Measurements from ENCODE around the gene USP1.

USP1 gene

DNA sequence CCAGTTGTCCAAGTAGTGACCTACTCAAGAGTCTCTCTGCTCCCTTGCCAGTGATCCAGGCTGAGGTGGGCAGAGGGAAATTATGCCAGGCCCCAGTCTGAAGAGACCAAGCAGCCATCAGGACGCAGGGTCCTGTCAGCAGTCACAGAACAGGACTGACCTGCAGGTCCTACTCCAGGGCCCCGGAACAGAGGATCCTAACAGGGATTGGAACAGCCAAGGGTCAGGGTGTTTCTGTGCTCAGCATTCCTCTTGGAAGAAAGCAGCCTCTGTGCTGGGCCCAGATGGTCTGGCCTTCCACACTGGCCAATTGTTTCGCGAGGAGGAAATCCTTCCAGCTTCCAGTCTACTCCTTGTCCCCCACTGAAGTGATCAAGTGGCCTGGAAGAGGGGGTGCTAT, 41.6 kb upstream of the USP1 start:
- DNase-seq (ENCODE audit: low read depth), result no peak
- TF ChIP-seq, protein P1, sequence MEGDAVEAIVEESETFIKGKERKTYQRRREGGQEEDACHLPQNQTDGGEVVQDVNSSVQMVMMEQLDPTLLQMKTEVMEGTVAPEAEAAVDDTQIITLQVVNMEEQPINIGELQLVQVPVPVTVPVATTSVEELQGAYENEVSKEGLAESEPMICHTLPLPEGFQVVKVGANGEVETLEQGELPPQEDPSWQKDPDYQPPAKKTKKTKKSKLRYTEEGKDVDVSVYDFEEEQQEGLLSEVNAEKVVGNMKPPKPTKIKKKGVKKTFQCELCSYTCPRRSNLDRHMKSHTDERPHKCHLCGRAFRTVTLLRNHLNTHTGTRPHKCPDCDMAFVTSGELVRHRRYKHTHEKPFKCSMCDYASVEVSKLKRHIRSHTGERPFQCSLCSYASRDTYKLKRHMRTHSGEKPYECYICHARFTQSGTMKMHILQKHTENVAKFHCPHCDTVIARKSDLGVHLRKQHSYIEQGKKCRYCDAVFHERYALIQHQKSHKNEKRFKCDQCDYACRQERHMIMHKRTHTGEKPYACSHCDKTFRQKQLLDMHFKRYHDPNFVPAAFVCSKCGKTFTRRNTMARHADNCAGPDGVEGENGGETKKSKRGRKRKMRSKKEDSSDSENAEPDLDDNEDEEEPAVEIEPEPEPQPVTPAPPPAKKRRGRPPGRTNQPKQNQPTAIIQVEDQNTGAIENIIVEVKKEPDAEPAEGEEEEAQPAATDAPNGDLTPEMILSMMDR (IDR thresholded peaks at IDR 0.05; ENCODE audit: insufficient read depth, low read depth, low read length, missing control alignments), result no peak
- H3K4me3 ChIP-seq (ENCODE audit: low read length), result no peak overlapping the region

DNA sequence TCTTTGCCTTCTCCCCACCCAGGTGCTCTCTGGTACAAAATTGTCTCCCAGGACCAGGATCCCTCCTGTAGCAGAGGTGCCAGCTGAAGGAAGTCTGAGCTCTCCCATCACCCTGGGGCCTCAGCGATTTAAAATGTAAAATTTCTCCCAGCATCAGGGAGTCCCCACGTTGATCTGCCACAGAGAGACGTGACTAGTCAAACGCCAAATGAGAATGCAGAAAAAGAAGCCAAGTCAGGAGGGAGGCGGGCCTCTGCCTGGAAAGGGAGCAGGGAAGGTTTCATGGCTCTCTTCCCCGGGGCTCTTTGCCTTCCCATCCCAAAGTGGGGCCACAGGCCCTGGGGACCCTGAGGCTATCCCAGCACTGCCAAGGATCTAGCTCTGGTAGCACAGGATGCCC, 40.0 kb upstream of the USP1 start:
- TF ChIP-seq, protein P1 (IDR thresholded peaks at IDR 0.05; ENCODE audit: insufficient read depth, low read depth, low read length, missing control alignments), result no peak
- no peak for DNase-seq (ENCODE audit: low read depth)
- no peak overlapping the region for H3K4me3 ChIP-seq (ENCODE audit: low read length)

DNA sequence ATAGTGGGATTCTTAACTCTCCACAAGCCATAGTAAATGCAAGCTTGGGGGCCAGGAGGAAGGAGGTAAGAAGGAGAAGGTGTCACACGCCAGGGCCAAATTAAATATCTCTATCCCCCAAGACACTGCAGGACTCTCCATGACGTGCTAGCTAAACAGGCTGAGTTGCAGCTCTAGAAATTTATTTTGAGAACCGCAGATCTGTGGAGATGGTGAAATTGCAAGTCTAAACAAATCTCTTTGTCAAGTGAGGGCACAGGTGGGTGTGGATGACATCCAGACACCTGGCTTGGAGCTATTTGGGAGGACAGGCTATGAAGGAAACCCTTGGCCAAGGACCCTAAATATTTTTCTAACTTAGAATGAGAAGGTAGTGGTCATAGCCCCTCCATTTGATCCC, 39.5 kb upstream of the USP1 start:
- TF ChIP-seq, protein P1 (IDR thresholded peaks at IDR 0.05; ENCODE audit: insufficient read depth, low read depth, low read length, missing control alignments), result no peak
- H3K4me3 ChIP-seq (ENCODE audit: low read length), result no peak overlapping the region
- peak; percentile 62 for DNase-seq (ENCODE audit: low read depth)

DNA sequence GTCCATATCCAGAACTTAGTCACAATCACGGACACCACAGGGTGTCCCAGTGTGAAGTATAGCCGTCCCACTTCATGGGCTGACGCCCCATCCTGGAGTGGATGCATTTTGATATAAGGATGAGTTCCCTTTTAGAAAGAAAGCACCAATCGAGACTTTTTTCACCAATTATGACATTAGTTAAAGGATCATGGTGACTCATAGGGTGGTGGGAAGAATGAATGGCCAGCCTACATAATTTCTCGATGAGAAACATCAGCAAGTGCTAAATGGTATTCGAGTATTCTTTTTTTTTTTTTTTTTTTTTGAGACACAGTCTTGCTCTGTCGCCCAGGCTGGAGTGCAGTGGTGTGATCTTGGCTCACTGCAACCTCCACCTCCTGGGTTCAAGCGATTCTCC, 38.5 kb upstream of the USP1 start:
- DNase-seq (ENCODE audit: low read depth), result peak; percentile 81

DNA sequence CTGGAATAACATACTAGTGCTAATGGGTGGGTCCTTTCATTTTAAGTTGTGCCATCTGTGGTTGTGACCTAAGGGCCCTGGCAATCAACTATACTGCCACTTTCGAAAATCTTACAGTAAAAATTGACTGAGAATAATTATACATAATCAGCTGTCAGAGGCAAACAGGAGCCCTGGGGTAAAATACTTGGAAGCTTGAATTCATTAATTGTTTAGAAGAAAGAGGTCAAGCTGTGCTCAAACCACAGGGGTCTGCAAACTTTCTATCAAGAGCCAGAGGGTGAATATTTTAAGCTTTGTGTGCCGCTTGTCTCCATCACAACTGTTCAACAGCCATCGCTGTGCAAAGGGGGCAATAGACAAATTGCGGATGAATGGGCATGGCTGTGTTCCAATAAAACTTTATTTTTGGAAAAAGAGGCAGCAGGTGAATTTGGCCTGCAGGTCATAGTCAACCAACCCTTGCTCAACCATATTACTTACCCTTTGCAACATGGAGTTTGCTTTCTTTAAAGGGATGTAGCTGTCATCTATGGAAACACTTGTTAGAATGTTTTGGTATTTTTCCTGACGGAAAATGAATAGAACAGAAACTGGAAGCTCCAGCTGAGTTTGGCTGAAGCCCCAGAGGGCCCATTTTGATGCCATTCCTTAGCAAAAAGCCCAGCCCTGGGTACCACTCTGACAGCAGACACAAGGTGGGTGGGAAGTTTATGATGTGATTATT, 35.7 kb upstream of the USP1 start:
- TF ChIP-seq, protein P1 (IDR thresholded peaks at IDR 0.05; ENCODE audit: insufficient read depth, low read depth, low read length, missing control alignments), result no peak
- no peak overlapping the region for H3K4me3 ChIP-seq (ENCODE audit: low read length)
- DNase-seq (ENCODE audit: low read depth), result no peak

More for the DNA sequence above, 38.5 kb upstream of the USP1 start:
- H3K4me3 ChIP-seq (ENCODE audit: low read length), result no peak overlapping the region
- TF ChIP-seq, protein P1 (IDR thresholded peaks at IDR 0.05; ENCODE audit: insufficient read depth, low read depth, low read length, missing control alignments), result no peak

DNA sequence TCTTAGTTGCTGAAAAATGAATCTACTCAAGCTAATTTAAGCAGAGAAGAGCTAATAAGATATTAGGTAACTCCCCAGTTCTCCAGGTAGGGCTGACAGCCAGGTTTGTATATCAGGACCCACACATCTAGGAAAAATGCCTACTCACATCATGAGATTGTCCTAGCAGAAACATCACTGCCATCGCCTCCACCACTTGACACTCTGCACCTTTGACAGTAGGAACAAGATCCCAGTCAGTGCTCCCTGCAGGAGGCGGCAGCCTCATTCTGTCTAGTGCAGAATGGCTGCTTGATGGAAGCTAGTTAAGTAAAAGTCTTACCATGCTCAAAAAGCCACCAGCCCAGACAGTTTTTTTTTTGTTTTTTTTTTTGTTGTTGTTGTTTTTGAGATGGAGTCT, 31.6 kb upstream of the USP1 start:
- DNase-seq (ENCODE audit: low read depth), result no peak
- no peak overlapping the region for H3K4me3 ChIP-seq (ENCODE audit: low read length)
- TF ChIP-seq, protein P1 (IDR thresholded peaks at IDR 0.05; ENCODE audit: insufficient read depth, low read depth, low read length, missing control alignments), result no peak

DNA sequence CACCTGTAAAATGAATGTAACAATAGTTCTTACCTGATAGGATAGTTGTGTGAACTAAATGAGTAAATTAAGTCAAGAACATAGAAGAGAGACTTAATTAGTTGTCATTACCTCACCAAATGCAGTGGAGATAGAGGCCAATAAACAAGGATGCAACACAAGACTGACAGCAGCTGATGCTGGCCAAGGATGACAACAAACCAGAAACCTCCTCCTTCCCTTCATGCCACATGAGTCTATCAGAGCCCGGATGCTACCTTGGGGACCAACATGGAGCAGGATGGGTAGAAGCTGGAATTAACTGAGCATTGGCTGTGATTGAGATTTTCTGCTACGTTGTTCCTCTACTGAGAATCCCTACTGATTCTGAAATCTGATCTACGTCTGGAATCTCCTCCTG, 30.3 kb upstream of the USP1 start:
- TF ChIP-seq, protein P1 (IDR thresholded peaks at IDR 0.05; ENCODE audit: insufficient read depth, low read depth, low read length, missing control alignments), result no peak
- DNase-seq (ENCODE audit: low read depth), result no peak

More for the DNA sequence above, 30.3 kb upstream of the USP1 start:
- H3K4me3 ChIP-seq (ENCODE audit: low read length), result no peak overlapping the region

All from epithelial cell of esophagus (primary cell).